Neural cell (in vitro differentiated cells): ENCODE data around the gene SOX5. TPM values are rescaled to one million over a fixed set of nuclear protein-coding genes. Genes with fewer than 3 reads are reported as not detected.

Experiments used
- H2AFZ ChIP-seq: fragments of 200-600, 300-800 bp; sonication (generic), shearing (Covaris generic); 2 replicates; pipeline ENCODE4 v1.6.0; 2014; ENCODE audit warnings: low read depth, mild to moderate bottlenecking, antibody characterized with exemption, low read length, moderate library complexity
- H3F3A ChIP-seq: fragments of 200-600 bp; shearing (Covaris generic); 2 replicates; pipeline ENCODE4 v1.6.1; 2016; ENCODE audit warnings: mild to moderate bottlenecking, moderate library complexity, mixed read lengths, antibody characterized with exemption, low read length; ENCODE audit not compliant: insufficient read depth, poor library complexity, severe bottlenecking
- H3K27ac ChIP-seq: fragments of 200-600, 300-800 bp; sonication (generic), shearing (Covaris generic); 2 replicates; pipeline ENCODE4 v1.5.1; 2014; ENCODE audit warnings: mild to moderate bottlenecking, low read length, moderate library complexity
- H3K27me3 ChIP-seq: fragments of 300-800, 200-600 bp; sonication (generic), shearing (Covaris generic); 2 replicates; pipeline ENCODE4 v1.6.0; 2014; ENCODE audit warnings: mild to moderate bottlenecking, low read depth, low read length, moderate library complexity; ENCODE audit not compliant: insufficient read depth
- H3K36me3 ChIP-seq: fragments of 300-800, 200-600 bp; sonication (generic), shearing (Covaris generic); 2 replicates; pipeline ENCODE4 v1.5.1; 2014; ENCODE audit warnings: mild to moderate bottlenecking, antibody characterized with exemption, low read length, moderate library complexity; ENCODE audit not compliant: insufficient read depth
- H3K4me2 ChIP-seq: fragments of 300-800, 200-600 bp; sonication (generic), shearing (Covaris generic); 2 replicates; pipeline ENCODE4 v1.6.0; 2014; ENCODE audit warnings: mild to moderate bottlenecking, low read length
- H3K4me3 ChIP-seq: fragments of 300-800, 200-600 bp; sonication (generic), shearing (Covaris generic); 2 replicates; pipeline ENCODE4 v1.5.1; 2014; ENCODE audit warnings: mild to moderate bottlenecking, low read length, moderate library complexity
- H3K79me2 ChIP-seq: fragments of 200-600 bp; shearing (Covaris generic); replicated peaks from 2 replicates; pipeline ENCODE4 v1.6.0; 2014; ENCODE audit warnings: mild to moderate bottlenecking, low read length, moderate library complexity; ENCODE audit not compliant: insufficient read depth
- H3K9ac ChIP-seq: fragments of 300-800, 200-600 bp; sonication (generic), shearing (Covaris generic); 2 replicates; pipeline ENCODE4 v1.6.1; 2016; ENCODE audit warnings: mild to moderate bottlenecking, low read length, mixed read lengths
- H3K9me2 ChIP-seq: fragments of 200-600 bp; shearing (Covaris generic); 2 replicates; pipeline ENCODE4 v1.6.1; 2016; ENCODE audit warnings: mild to moderate bottlenecking, low read length, mixed read lengths; ENCODE audit not compliant: insufficient read depth
- H3K9me3 ChIP-seq: fragments of 200-600, 300-800 bp; sonication (generic), shearing (Covaris generic); 2 replicates; pipeline ENCODE4 v1.6.1; 2016; ENCODE audit warnings: mild to moderate bottlenecking, mixed run types, low read length, moderate library complexity, mixed read lengths
- H4K20me1 ChIP-seq: fragments of 200-600 bp; shearing (Covaris generic); 2 replicates; pipeline ENCODE4 v1.6.1; 2016; ENCODE audit warnings: mild to moderate bottlenecking, mixed run types; ENCODE audit not compliant: insufficient read depth
- EP300 ChIP-seq: fragments of 450-650 bp; conservative IDR thresholded peaks from 2 replicates; pipeline ENCODE4 v1.6.1; 2014; ENCODE audit warnings: antibody characterized with exemption, mild to moderate bottlenecking, moderate library complexity; ENCODE audit not compliant: poor library complexity, severe bottlenecking
- EZH2 ChIP-seq: fragments of 200-600, 300-800 bp; shearing (Covaris generic), sonication (generic); IDR thresholded peaks from 2 replicates; pipeline ENCODE4 v1.6.1; 2014; ENCODE audit warnings: antibody characterized with exemption, low read length, borderline replicate concordance, mild to moderate bottlenecking; ENCODE audit not compliant: insufficient read depth, poor library complexity, severe bottlenecking
- MXI1 ChIP-seq: fragments of 450-650 bp; conservative IDR thresholded peaks from 2 replicates; pipeline ENCODE4 v1.6.1; 2014; ENCODE audit warnings: antibody characterized with exemption, mild to moderate bottlenecking; ENCODE audit not compliant: poor library complexity, severe bottlenecking
- POLR2AphosphoS5 ChIP-seq: IDR thresholded peaks from 2 replicates; pipeline ENCODE4 v1.6.1; 2012
- RAD21 ChIP-seq: fragments of 450-650 bp; conservative IDR thresholded peaks from 2 replicates; pipeline ENCODE4 v1.6.1; 2014; ENCODE audit warnings: antibody characterized with exemption, mild to moderate bottlenecking, moderate library complexity
- REST ChIP-seq: IDR thresholded peaks from 2 replicates; pipeline ENCODE4 v1.6.1; 2012; ENCODE audit warnings: borderline replicate concordance
- SMC3 ChIP-seq: fragments of 450-650 bp; conservative IDR thresholded peaks from 2 replicates; pipeline ENCODE4 v1.6.1; 2014; ENCODE audit warnings: antibody characterized with exemption, mild to moderate bottlenecking, moderate library complexity; ENCODE audit not compliant: poor library complexity
- TAF1 ChIP-seq: IDR thresholded peaks from 2 replicates; pipeline ENCODE4 v1.6.1; 2012; ENCODE audit warnings: low read depth
- polyA plus RNA-seq: library from polyadenylated mRNA; depleted of rRNA; stranded (reverse); fragments of >200 nt; gene quantifications from 2 replicates; pipeline ENCODE4 v1.2.3, GENCODE V29; 2014
- TF ChIP-seq, protein P1 (sequence below): fragments of 450-650 bp; IDR thresholded peaks from 2 replicates; pipeline ENCODE4 v1.5.1; 2014; ENCODE audit warnings: antibody characterized with exemption, mild to moderate bottlenecking, moderate library complexity; ENCODE audit not compliant: poor library complexity, severe bottlenecking

The SOX5 gene
- polyA plus RNA-seq, 1 donor from 2014 or later, result 1.8 TPM

- Histone ChIP-seq H3K9me2 (no peaks in the 10 kb centered on the region), H2AFZ (no peak overlapping the region), H3K36me3 (no peaks in the 10 kb centered on the region), H3K9ac (no peak overlapping the region), H3K79me2 (no peaks in the 10 kb centered on the region), H4K20me1 (no peaks in the 10 kb centered on the region), H3F3A (no peaks in the 10 kb centered on the region), H3K27ac (no peak overlapping the region), H3K4me2 (no peak overlapping the region), H3K4me3 (no peak overlapping the region), H3K27me3 (no peaks in the 10 kb centered on the region), H3K9me3 (no peaks in the 10 kb centered on the region)
- no peak for TF ChIP-seq EZH2
- no peak for TF ChIP-seq RAD21
- no peak for TF ChIP-seq POLR2AphosphoS5
- TF ChIP-seq, protein P1, sequence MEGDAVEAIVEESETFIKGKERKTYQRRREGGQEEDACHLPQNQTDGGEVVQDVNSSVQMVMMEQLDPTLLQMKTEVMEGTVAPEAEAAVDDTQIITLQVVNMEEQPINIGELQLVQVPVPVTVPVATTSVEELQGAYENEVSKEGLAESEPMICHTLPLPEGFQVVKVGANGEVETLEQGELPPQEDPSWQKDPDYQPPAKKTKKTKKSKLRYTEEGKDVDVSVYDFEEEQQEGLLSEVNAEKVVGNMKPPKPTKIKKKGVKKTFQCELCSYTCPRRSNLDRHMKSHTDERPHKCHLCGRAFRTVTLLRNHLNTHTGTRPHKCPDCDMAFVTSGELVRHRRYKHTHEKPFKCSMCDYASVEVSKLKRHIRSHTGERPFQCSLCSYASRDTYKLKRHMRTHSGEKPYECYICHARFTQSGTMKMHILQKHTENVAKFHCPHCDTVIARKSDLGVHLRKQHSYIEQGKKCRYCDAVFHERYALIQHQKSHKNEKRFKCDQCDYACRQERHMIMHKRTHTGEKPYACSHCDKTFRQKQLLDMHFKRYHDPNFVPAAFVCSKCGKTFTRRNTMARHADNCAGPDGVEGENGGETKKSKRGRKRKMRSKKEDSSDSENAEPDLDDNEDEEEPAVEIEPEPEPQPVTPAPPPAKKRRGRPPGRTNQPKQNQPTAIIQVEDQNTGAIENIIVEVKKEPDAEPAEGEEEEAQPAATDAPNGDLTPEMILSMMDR, result no peak
- no peak for TF ChIP-seq MXI1
- TF ChIP-seq SMC3, result no peak
- TF ChIP-seq TAF1, result no peak
Observed at GRCh38 chr12:23528316-23528715, 421.2 kb downstream of the SOX5 start.

GRCh38 chr12:23525450-23526072 is 423.9 kb downstream of the SOX5 start:
- Histone ChIP-seq H3K36me3 (no peaks in the 10 kb centered on the region), H3K9ac (no peak overlapping the region), H3K79me2 (no peaks in the 10 kb centered on the region), H3K9me2 (no peaks in the 10 kb centered on the region), H3K27me3 (no peaks in the 10 kb centered on the region), H3K27ac (no peak overlapping the region), H3F3A (no peaks in the 10 kb centered on the region), H2AFZ (no peak overlapping the region), H3K9me3 (no peaks in the 10 kb centered on the region), H4K20me1 (no peaks in the 10 kb centered on the region), H3K4me3 (no peak overlapping the region), H3K4me2 (no peak overlapping the region)
- TF ChIP-seq TAF1 (no peak), EP300 (no peak), SMC3 (no peak), REST (no peak), RAD21 (no peak), EZH2 (no peak), POLR2AphosphoS5 (no peak), MXI1 (no peak)
- TF ChIP-seq, protein P1, result no peak
